DOHH2 (cell line): ENCODE results near the gene NFU1.
"Not testable (repeated sequence)": the region's sequence is repeated elsewhere in the genome, so short reads cannot be mapped to it uniquely, and the experiment has no call there.

ENCODE experiments used
- H3F3A ChIP-seq: fragments of 200-600 bp; sonication (generic), shearing (Covaris generic); 2 replicates; pipeline ENCODE4 v1.6.0; 2016; ENCODE audit warnings: antibody characterized with exemption, mild to moderate bottlenecking; ENCODE audit not compliant: control insufficient read depth, insufficient read depth
- H3K27ac ChIP-seq: fragments of 200-600 bp; sonication (generic); 2 replicates; pipeline ENCODE4 v1.5.1; 2014; ENCODE audit warnings: low read depth, mild to moderate bottlenecking, low read length, moderate library complexity
- H3K27me3 ChIP-seq: fragments of 200-600 bp; sonication (generic); 2 replicates; pipeline ENCODE4 v1.6.1; 2014; ENCODE audit warnings: mild to moderate bottlenecking, low read length, mixed read lengths; ENCODE audit not compliant: control insufficient read depth
- H3K36me3 ChIP-seq: fragments of 200-600 bp; sonication (generic); 2 replicates; pipeline ENCODE4 v1.6.1; 2014; ENCODE audit warnings: mild to moderate bottlenecking, low read length, moderate library complexity, mixed read lengths; ENCODE audit not compliant: control insufficient read depth
- H3K4me1 ChIP-seq: fragments of 200-600 bp; sonication (generic); 2 replicates; pipeline ENCODE4 v1.6.1; 2014; ENCODE audit warnings: mild to moderate bottlenecking, low read length, mixed read lengths; ENCODE audit not compliant: control insufficient read depth
- H3K4me2 ChIP-seq: fragments of 200-600 bp; sonication (generic); 2 replicates; pipeline ENCODE4 v1.6.0; 2014; ENCODE audit warnings: mild to moderate bottlenecking, low read length, moderate library complexity
- H3K4me3 ChIP-seq: fragments of 200-600 bp; sonication (generic); 2 replicates; pipeline ENCODE4 v1.5.1; 2014; ENCODE audit warnings: mild to moderate bottlenecking, low read length, mixed read lengths
- H3K79me2 ChIP-seq: fragments of 200-600 bp; sonication (generic); 2 replicates; pipeline ENCODE4 v1.6.1; 2014; ENCODE audit warnings: mild to moderate bottlenecking, low read length, mixed read lengths; ENCODE audit not compliant: control insufficient read depth
- H3K9me2 ChIP-seq: fragments of 200-600 bp; sonication (generic); replicated peaks from 2 replicates; pipeline ENCODE4 v1.6.1; 2014; ENCODE audit warnings: mild to moderate bottlenecking, low read length, mixed read lengths; ENCODE audit not compliant: control insufficient read depth
- H3K9me3 ChIP-seq: fragments of 200-600 bp; sonication (generic); 2 replicates; pipeline ENCODE4 v1.6.1; 2014; ENCODE audit warnings: antibody characterized with exemption, low read length, mixed read lengths; ENCODE audit not compliant: control insufficient read depth, insufficient read depth
- H4K20me1 ChIP-seq: fragments of 200-600 bp; sonication (generic); 2 replicates; pipeline ENCODE4 v1.6.0; 2014; ENCODE audit warnings: low read depth, mild to moderate bottlenecking, antibody characterized with exemption, low read length, moderate library complexity; ENCODE audit not compliant: control insufficient read depth, insufficient read depth
- CTCF ChIP-seq: fragments of 200-600 bp; sonication (generic); IDR thresholded peaks from one replicate; pipeline ENCODE4 v1.5.1; 2014; ENCODE audit warnings: antibody characterized with exemption, mild to moderate bottlenecking, low read depth, low read length; ENCODE audit not compliant: poor library complexity, severe bottlenecking
- EZH2phosphoT487 ChIP-seq: fragments of 200-600 bp; sonication (generic); IDR thresholded peaks from 2 replicates; pipeline ENCODE4 v1.6.1; 2017; ENCODE audit warnings: borderline replicate concordance, mild to moderate bottlenecking, antibody characterized with exemption, low read length, moderate library complexity, mixed read lengths

The NFU1 gene

GRCh38 chr2:69450735-69451416 is 13.6 kb upstream of the NFU1 start:
- Histone ChIP-seq H3K79me2 (no peaks in the 10 kb centered on the region), H3K27ac (no peak overlapping the region), H4K20me1 (no peaks in the 10 kb centered on the region), H3K36me3 (no peaks in the 10 kb centered on the region), H3F3A (no peaks in the 10 kb centered on the region), H3K4me2 (no peak overlapping the region), H3K9me3 (no peaks in the 10 kb centered on the region), H3K4me1 (no peaks in the 10 kb centered on the region), H3K4me3 (no peak overlapping the region), H3K9me2 (no peaks in the 10 kb centered on the region), H3K27me3 (peaks cover 2% of the 10 kb centered on the region; the same call in 1 of the 2 replicates)
- TF ChIP-seq CTCF: no peak

- H3K4me3 ChIP-seq: no peak overlapping the region
- TF ChIP-seq CTCF (no peak), EZH2phosphoT487 (no peak)
- no peaks in the 10 kb centered on the region for H3K79me2 ChIP-seq
- no peaks in the 10 kb centered on the region for H3K9me3 ChIP-seq
- peaks cover 2% of the 10 kb centered on the region; the same call in 1 of the 2 replicates for H3K27me3 ChIP-seq
- no peaks in the 10 kb centered on the region for H4K20me1 ChIP-seq
- H3K9me2 ChIP-seq: no peaks in the 10 kb centered on the region
- no peak overlapping the region for H3K4me2 ChIP-seq
- H3F3A ChIP-seq: no peaks in the 10 kb centered on the region
- H3K27ac ChIP-seq: no peak overlapping the region
- no peaks in the 10 kb centered on the region for H3K36me3 ChIP-seq
- H3K4me1 ChIP-seq: no peaks in the 10 kb centered on the region
These were observed 12.7 kb upstream of the NFU1 start for GRCh38 chr2:69449906-69450305.

GRCh38 chr2:69443673-69444072 is 6.4 kb upstream of the NFU1 start:
- not testable (repeated sequence) for H3K9me2 ChIP-seq, H3K4me1 ChIP-seq, H3K4me3 ChIP-seq, H3K9me3 ChIP-seq, H3K27ac ChIP-seq, H3K4me2 ChIP-seq, H4K20me1 ChIP-seq, H3K36me3 ChIP-seq, H3K79me2 ChIP-seq, H3K27me3 ChIP-seq, H3F3A ChIP-seq

GRCh38 chr2:69439499-69439898 is 2.3 kb upstream of the NFU1 start:
- not testable (repeated sequence) for H3K27me3 ChIP-seq, H3K36me3 ChIP-seq, H3K9me2 ChIP-seq, H3F3A ChIP-seq, H3K4me3 ChIP-seq, H3K4me2 ChIP-seq, H3K27ac ChIP-seq, H4K20me1 ChIP-seq, H3K9me3 ChIP-seq
- H3K79me2 ChIP-seq: peaks cover 23% of the 10 kb centered on the region
- peaks cover 26% of the 10 kb centered on the region for H3K4me1 ChIP-seq
